IPS-18a (cell line): ENCODE data around the gene KPNA1.

Experiments
- H3K27ac ChIP-seq: one replicate; pipeline ENCODE4 v1.5.1; 2013; ENCODE audit warnings: low read length
- H3K27me3 ChIP-seq: one replicate; pipeline ENCODE4 v1.6.1; 2013; ENCODE audit warnings: mild to moderate bottlenecking, low read length; ENCODE audit not compliant: control insufficient read depth, insufficient read depth
- H3K36me3 ChIP-seq: one replicate; pipeline ENCODE4 v1.6.1; 2013; ENCODE audit warnings: low read depth, low read length; ENCODE audit not compliant: control insufficient read depth
- H3K4me1 ChIP-seq: one replicate; pipeline ENCODE4 v1.6.1; 2013; ENCODE audit warnings: low read depth, low read length; ENCODE audit not compliant: control insufficient read depth
- H3K4me3 ChIP-seq: one replicate; pipeline ENCODE4 v1.5.1; 2013; ENCODE audit warnings: low read length
- H3K9ac ChIP-seq: one replicate; pipeline ENCODE4 v1.6.1; 2013; ENCODE audit warnings: mild to moderate bottlenecking, low read length, moderate library complexity
- H3K9me3 ChIP-seq: one replicate; pipeline ENCODE4 v1.6.1; 2013; ENCODE audit warnings: low read depth, low read length; ENCODE audit not compliant: control insufficient read depth

The KPNA1 gene

DNA sequence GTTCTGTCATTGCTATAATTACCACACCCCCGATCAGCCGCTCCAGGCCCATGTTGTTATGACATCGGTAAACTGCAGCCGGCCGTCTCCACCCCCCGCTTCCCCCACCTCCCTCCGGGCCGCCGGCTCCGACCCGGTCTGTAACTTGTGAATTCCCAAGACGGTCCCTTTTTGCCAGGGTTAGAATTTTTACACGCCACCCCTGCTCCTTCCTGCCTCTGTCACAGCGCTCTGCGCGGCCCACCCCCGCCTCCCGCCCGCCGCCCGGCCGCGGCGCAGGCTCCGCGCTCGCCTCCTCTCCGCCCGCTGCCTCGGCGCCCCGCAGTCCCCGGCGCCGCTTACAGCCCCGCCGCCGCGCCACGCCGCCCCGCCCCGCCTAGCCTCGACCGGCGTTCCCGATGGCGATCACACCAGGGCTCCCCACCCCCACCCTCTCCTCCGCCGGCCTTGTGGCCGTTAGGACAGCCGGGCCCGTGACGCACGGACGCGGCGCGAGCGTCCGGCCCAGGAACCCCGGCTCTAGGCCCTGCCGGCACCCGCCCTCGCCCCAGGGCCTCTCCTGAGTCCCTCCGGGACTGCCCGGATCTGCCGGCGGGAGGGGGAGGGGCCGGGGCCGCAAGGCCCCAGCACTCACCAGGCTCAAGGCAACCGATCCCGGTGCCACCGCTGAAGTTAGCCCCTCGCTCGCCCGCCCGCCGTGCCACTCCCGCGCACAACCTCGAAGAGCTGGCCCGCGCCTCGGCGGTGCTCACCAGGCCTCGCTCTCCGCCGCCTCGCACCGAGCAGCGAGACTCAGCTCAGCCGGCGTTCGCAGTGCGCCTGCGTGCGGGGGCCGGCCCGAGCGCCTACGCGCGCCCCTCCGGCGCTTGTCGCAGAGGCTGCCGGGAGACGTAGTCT lies at the start of gene KPNA1:
KPNA1 (minus strand) TSS at position 817 of the 897 bp plus-strand sequence. CDS start 18,374 bp downstream, outside the sequence.
- Histone ChIP-seq H3K27ac (no peak within 1 kb of the TSS), H3K27me3 (no peaks in the 10 kb centered on the region), H3K4me1 (peaks cover 15% of the 10 kb centered on the region), H3K9ac (peak within 1 kb of the TSS; percentile 89), H3K4me3 (peak within 1 kb of the TSS; percentile 73), H3K9me3 (no peaks in the 10 kb centered on the region), H3K36me3 (no peaks in the 10 kb centered on the region)

DNA sequence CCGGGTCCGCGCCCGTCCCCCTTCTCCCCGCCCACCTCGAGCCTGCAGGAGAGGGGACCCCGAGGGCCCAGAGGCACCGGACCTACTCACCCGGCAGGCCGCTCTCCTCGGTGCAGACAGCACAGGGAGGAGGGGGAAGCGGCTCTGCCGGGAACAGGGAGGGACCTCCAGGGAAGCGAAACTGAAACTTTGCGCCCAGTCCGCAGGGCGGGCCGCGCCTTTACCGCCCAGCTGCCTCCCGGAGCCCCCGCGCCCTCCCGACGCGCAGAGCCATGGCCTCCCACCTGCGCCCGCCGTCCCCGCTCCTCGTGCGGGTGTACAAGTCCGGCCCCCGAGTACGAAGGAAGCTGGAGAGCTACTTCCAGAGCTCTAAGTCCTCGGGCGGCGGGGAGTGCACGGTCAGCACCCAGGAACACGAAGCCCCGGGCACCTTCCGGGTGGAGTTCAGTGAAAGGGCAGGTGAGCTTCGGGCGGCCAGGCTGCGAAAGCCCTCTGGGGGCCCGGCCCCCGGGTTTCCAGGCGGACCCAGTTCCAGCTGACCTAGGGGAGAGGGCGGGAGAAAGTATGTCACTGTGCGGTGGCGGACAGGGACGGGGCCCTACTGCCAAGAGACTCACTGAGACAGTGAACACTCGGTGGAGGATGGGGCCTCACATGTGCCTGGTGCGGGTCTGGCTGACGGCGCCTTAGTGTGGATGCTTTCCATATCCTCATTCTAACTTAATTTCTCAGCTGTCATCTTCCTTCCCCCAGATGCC lies 49.6 kb upstream of the KPNA1 start, which contains the start of the genes DTX3L and PARP9:
DTX3L (plus strand) TSS at position 184 of the 758 bp plus-strand sequence; CDS start at position 273, 89 bp downstream.
PARP9 (minus strand) TSS at position 146 of the 758 bp plus-strand sequence. CDS start 4,680 bp downstream, outside the sequence.
- H3K27ac ChIP-seq = no peak within 1 kb of the TSS
- H3K9me3 ChIP-seq = no peaks in the 10 kb centered on the region
- H3K36me3 ChIP-seq = no peaks in the 10 kb centered on the region
- H3K4me3 ChIP-seq = peak within 1 kb of the TSS; percentile 74
- peaks cover 9% of the 10 kb centered on the region for H3K27me3 ChIP-seq
- H3K4me1 ChIP-seq = peaks cover 12% of the 10 kb centered on the region
- peak within 1 kb of the TSS; percentile 69 for H3K9ac ChIP-seq

- peak overlapping the region; percentile 74 for H3K4me3 ChIP-seq
- H3K27me3 ChIP-seq = peaks cover 9% of the 10 kb centered on the region
- peak overlapping the region; percentile 69 for H3K9ac ChIP-seq
- no peaks in the 10 kb centered on the region for H3K9me3 ChIP-seq
- no peak overlapping the region for H3K27ac ChIP-seq
- no peaks in the 10 kb centered on the region for H3K36me3 ChIP-seq
- H3K4me1 ChIP-seq = peaks cover 12% of the 10 kb centered on the region
These were observed 48.9 kb upstream of the KPNA1 start for GRCh38 chr3:122563717-122564025.

DNA sequence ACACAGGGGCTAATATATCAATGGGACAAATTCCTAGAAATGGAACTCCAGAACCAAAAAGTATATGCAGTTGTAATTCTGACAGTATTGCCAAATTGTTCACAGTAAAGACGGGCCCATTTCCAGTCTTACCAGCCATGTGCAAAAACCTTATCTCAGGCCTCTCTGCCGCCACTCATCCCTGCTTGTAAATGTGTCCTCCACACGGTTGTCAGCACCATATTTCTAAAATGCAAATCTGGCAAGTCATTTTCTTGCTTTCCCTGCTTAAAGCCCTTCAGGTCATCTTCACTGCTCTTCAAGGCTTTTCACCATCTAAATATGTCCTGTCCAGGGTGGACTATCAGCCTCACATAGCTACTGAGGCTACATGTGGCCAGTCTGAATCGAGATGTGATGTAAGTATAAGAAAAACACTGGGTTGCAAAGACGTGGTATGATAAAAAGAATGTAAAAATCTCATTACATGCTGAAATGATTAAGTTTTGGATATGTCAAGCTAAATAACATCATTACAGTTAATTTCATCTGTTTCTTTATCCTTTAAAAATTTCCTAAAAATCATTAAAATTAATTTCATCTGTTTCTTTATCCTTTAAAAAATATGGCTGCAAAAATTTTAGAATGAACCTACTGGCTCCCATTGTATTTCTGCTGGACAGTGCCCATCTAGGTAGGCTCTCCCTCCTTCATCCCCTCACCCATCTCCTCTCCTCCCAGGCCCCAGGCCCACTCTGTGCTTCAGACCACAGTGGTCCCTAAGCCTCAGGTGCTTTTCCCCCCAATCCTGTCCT lies 48.4 kb upstream of the KPNA1 start:
- no peak overlapping the region for H3K9ac ChIP-seq
- no peak overlapping the region for H3K27ac ChIP-seq
- H3K4me1 ChIP-seq = peaks cover 12% of the 10 kb centered on the region
- no peaks in the 10 kb centered on the region for H3K9me3 ChIP-seq
- no peaks in the 10 kb centered on the region for H3K36me3 ChIP-seq
- peak overlapping the region; percentile 74 for H3K4me3 ChIP-seq
- peaks cover 9% of the 10 kb centered on the region for H3K27me3 ChIP-seq

DNA sequence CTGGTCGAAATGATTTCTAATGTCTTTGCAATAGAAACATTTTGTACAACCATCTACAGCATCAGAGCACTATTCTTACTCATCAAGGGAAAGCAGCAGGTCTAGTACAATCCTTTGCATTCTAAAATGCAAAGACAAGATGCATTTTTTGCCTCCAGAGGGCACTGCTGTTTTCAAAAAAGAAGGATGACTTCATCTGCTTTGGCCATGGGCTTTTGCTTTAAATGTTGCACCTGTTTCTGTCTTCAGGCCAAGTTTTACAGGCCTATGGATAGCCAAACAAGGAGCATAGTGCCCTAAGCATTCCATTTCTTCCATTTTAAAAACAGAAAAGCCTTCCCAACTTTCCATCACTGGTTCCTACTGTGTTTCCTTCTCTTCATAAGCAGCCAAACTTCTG lies 45.9 kb upstream of the KPNA1 start:
- Histone ChIP-seq H3K27ac (no peak overlapping the region), H3K4me1 (peaks cover 12% of the 10 kb centered on the region), H3K4me3 (no peak overlapping the region), H3K36me3 (no peaks in the 10 kb centered on the region), H3K9me3 (no peaks in the 10 kb centered on the region), H3K27me3 (peaks cover 9% of the 10 kb centered on the region), H3K9ac (no peak overlapping the region)

- peaks cover 11% of the 10 kb centered on the region for H3K4me1 ChIP-seq
- H3K9me3 ChIP-seq = no peaks in the 10 kb centered on the region
- peaks cover 7% of the 10 kb centered on the region for H3K27me3 ChIP-seq
- H3K4me3 ChIP-seq = no peak overlapping the region
- H3K36me3 ChIP-seq = no peaks in the 10 kb centered on the region
- H3K9ac ChIP-seq = no peak overlapping the region
- no peak overlapping the region for H3K27ac ChIP-seq
These were observed 45.2 kb upstream of the KPNA1 start for GRCh38 chr3:122559906-122560305.

- H3K9ac ChIP-seq = no peak overlapping the region
- H3K27me3 ChIP-seq = peaks cover 3% of the 10 kb centered on the region
- no peak overlapping the region for H3K27ac ChIP-seq
- H3K9me3 ChIP-seq = no peaks in the 10 kb centered on the region
- H3K4me1 ChIP-seq = peaks cover 8% of the 10 kb centered on the region
- H3K36me3 ChIP-seq = no peaks in the 10 kb centered on the region
- no peak overlapping the region for H3K4me3 ChIP-seq
These were observed 43.9 kb upstream of the KPNA1 start for GRCh38 chr3:122558605-122559004.

DNA sequence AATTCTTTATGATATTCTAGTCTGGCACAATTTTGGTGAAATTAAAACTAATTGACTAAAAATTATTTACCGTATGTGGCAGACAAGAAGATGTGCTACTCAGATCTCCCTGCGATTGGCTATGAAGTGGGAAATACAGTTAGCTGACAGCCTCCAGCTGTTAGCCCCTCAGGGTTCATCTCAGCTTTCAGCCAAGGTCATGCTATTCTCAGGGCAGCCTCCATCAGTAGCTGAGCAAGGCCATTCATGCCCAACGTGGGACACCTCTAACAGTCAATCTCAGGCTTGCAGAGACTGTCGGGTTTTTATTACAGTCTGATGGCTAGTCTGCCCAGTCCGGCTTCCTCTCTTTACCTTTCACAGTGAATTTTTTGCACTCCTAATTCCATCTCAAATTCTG lies 42.6 kb upstream of the KPNA1 start:
- H3K27ac ChIP-seq = no peak overlapping the region

DNA sequence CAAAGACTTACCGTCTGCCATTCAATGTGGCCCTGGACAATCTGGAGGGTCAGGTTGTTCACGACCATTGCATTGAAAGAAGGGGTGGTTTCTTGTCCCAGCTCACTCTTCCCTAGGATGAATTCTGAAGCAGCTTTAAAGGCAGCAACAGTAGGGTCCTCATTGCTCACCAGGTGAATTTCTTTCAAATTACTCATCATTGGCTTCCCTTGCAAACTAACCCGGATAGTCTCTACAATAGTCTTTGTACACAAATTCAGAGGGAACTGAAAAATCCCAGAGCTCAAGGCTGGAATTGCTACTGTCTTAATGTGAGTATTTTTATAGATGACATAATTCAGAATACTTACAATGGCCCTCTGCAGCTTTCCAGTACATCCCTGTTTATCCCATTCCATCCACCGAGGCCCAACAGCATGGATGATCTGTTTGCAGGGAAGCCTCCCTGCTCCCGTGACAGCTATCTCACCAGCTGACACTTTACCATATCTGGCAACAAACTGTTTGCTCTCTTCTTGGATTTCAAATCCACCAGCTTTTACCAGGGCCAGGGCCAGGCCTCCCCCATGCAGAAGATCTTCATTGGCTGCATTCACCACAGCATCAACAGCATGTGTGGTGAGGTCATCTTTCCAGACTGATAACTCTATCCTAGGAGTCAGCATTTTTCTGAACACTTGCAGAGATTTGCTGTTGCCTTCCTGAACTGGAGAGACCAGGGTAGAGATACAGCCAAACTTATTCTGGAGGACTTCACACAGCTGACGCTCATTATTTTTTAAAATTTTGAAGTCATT lies 40.7 kb upstream of the KPNA1 start:
- H3K9ac ChIP-seq = no peak overlapping the region
- H3K36me3 ChIP-seq = no peaks in the 10 kb centered on the region
- no peak overlapping the region for H3K27ac ChIP-seq
- no peaks in the 10 kb centered on the region for H3K9me3 ChIP-seq
- no peak overlapping the region for H3K4me3 ChIP-seq
- no peaks in the 10 kb centered on the region for H3K27me3 ChIP-seq
- H3K4me1 ChIP-seq = peaks cover 8% of the 10 kb centered on the region

More for the DNA sequence above, 42.6 kb upstream of the KPNA1 start:
- Histone ChIP-seq H3K4me1 (peaks cover 8% of the 10 kb centered on the region), H3K4me3 (no peak overlapping the region), H3K9me3 (no peaks in the 10 kb centered on the region), H3K36me3 (no peaks in the 10 kb centered on the region), H3K9ac (no peak overlapping the region), H3K27me3 (no peaks in the 10 kb centered on the region)

DNA sequence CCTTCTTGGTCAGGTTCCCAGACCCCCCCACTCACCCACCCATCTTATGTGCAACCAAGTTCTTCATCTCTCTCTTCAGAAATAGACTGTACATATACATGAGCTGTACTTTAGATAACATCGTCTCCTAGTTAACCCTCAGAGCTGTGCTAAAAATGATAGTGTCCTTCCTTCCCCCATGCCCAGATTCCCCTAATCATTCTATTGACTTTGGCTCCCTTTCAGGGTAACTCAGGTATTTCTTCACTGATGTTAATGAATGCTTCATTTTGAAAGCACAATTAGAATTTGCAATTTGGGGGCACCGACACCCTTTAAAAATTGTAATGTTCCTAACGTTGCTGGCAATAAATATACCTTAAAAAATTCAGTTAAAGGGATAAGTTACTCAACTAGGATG lies 38.4 kb upstream of the KPNA1 start:
- H3K27me3 ChIP-seq = no peaks in the 10 kb centered on the region
- H3K36me3 ChIP-seq = no peaks in the 10 kb centered on the region
- no peak overlapping the region for H3K27ac ChIP-seq
- H3K4me3 ChIP-seq = no peak overlapping the region
- H3K9me3 ChIP-seq = no peaks in the 10 kb centered on the region
- no peaks in the 10 kb centered on the region for H3K4me1 ChIP-seq
- H3K9ac ChIP-seq = no peak overlapping the region
